Lung (tissue), 5 donors: ENCODE results near the gene MKRN2OS. TPM values are rescaled to one million over a fixed set of nuclear protein-coding genes. Genes with fewer than 3 reads are reported as not detected.

Experiments used
- polyA plus RNA-seq, 2 donors: library from polyadenylated mRNA; stranded (reverse); fragments of 200-250 nt; gene quantifications; one replicate each; pipeline ENCODE4 v1.2.1, GENCODE V29; 2013
- small RNA-seq: library from RNA; depleted of rRNA; stranded (forward); fragments of <200 nt; gene quantifications from one replicate; pipeline ENCODE3, GENCODE V24; 2014; ENCODE audit warnings: low replicate concordance
- total RNA-seq, 2 donors: library from RNA; depleted of rRNA in 1 of 2; stranded (reverse); fragments of >200 nt in 1 of 2; gene quantifications; one replicate each; pipeline ENCODE4 v1.2.1, GENCODE V29; 2014 to 2021
- donor health status: Bipolar disorder and iron deficiency.
- donor health status: healthy.
- donor health status: DM: yes; HTN: yes; CAD: no.

The MKRN2OS gene
- total and polyA plus RNA-seq, 4 donors, result 0.62 to 1.3 (median 1.1) TPM; not detected in 1

Small RNA genes lying within 50 kb of the gene (small RNA-seq; reads per million reads assigned to genes)
- gene RF00017 (not detected), gene RNA5SP123 (not detected), gene RNU6-377P (not detected)

Other genes starting within 250 kb of the MKRN2OS start
- 10 to 100 TPM; 15.1 to 16.2 TPM for gene TSEN2, start 61.0 kb downstream of the MKRN2OS start, total RNA-seq
- gene TSEN2, start 61.0 kb downstream of the MKRN2OS start, polyA plus RNA-seq, result 10 to 100 TPM in 1 of 2 donors, 1 to 10 TPM in 1; 9.0 to 16.7 TPM
- 10 to 100 TPM; 26.4 to 30.8 TPM for gene MKRN2, start 11.6 kb upstream of the MKRN2OS start, total RNA-seq
- 10 to 100 TPM; 15.7 to 20.2 TPM for gene MKRN2, start 11.6 kb upstream of the MKRN2OS start, polyA plus RNA-seq
- gene RAF1, start 118.6 kb upstream of the MKRN2OS start, total RNA-seq, result 100 to 1,000 TPM in 1 of 2 donors, 10 to 100 TPM in 1; 86.7 to 182 TPM
- gene RAF1, start 118.6 kb upstream of the MKRN2OS start, polyA plus RNA-seq, result 10 to 100 TPM; 41.4 to 74.2 TPM
- gene TMEM40, start 213.8 kb upstream of the MKRN2OS start, total RNA-seq, result 1 to 10 TPM; 2.0 to 3.8 TPM
- gene TMEM40, start 213.8 kb upstream of the MKRN2OS start, polyA plus RNA-seq, result 1 to 10 TPM; 4.2 to 6.0 TPM